Neutrophil (primary cell): ENCODE results near the gene PTPRS.

ENCODE experiments used
- H3K27ac ChIP-seq: fragments of 200-600 bp; sonication (generic); 2 replicates; pipeline ENCODE4 v1.5.1; 2016; ENCODE audit warnings: mild to moderate bottlenecking, moderate library complexity
- H3K27me3 ChIP-seq: fragments of 200-600 bp; sonication (generic); 2 replicates; pipeline ENCODE4 v1.6.0; 2016; ENCODE audit warnings: mild to moderate bottlenecking
- H3K36me3 ChIP-seq: fragments of 200-600 bp; sonication (generic); 2 replicates; pipeline ENCODE4 v1.5.1; 2017
- H3K4me1 ChIP-seq, 2 experiments: fragments of 200-600 bp in 1 of 2; sonication (generic) in 1 of 2; 1 replicate in 1 of 2; 2 replicates in 1 of 2; pipeline versions ENCODE4 v1.5.1 to v1.6.1; 2013 to 2016; ENCODE audit warnings: low read depth in 1 of 2, low read length in 1 of 2, mild to moderate bottlenecking in 1 of 2, moderate library complexity in 1 of 2; ENCODE audit not compliant: control insufficient read depth in 1 of 2, insufficient read depth in 1 of 2
- H3K4me3 ChIP-seq, 2 experiments: fragments of 200-600 bp in 1 of 2; sonication (generic) in 1 of 2; 1 replicate in 1 of 2; 2 replicates in 1 of 2; pipeline ENCODE4 v1.5.1; 2013 to 2016; ENCODE audit warnings: low read depth in 1 of 2, low read length in 1 of 2, mild to moderate bottlenecking in 1 of 2, moderate library complexity in 1 of 2
- H3K9me3 ChIP-seq: fragments of 200-600 bp; sonication (generic); 2 replicates; pipeline ENCODE4 v1.5.1; 2016
- TF ChIP-seq, protein P1 (sequence below): fragments of 200-600 bp; sonication (generic); IDR thresholded peaks from 2 replicates; pipeline ENCODE4 v1.5.1; 2016; ENCODE audit warnings: antibody characterized with exemption

PTPRS gene

DNA sequence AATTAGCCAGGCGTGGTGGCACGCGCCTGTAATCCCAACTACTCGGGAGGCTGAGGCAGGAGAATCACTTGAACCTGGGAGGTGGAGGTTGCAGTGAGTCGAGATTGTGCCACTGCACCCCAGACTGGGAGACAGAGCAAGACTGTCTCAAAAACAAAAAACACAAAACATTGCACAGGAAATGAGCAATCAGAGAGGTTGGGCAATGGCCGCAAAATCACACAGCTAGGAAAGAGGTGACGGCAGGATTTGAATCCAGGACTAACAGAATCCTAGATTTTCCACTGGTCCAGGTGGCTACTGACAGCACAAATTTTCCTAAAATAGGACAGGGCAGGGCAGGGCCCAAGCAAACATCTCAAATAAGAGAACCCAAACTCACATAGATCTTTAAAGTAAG is 23.3 kb downstream of the PTPRS start:
- TF ChIP-seq, protein P1, sequence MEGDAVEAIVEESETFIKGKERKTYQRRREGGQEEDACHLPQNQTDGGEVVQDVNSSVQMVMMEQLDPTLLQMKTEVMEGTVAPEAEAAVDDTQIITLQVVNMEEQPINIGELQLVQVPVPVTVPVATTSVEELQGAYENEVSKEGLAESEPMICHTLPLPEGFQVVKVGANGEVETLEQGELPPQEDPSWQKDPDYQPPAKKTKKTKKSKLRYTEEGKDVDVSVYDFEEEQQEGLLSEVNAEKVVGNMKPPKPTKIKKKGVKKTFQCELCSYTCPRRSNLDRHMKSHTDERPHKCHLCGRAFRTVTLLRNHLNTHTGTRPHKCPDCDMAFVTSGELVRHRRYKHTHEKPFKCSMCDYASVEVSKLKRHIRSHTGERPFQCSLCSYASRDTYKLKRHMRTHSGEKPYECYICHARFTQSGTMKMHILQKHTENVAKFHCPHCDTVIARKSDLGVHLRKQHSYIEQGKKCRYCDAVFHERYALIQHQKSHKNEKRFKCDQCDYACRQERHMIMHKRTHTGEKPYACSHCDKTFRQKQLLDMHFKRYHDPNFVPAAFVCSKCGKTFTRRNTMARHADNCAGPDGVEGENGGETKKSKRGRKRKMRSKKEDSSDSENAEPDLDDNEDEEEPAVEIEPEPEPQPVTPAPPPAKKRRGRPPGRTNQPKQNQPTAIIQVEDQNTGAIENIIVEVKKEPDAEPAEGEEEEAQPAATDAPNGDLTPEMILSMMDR, result no peak
- Histone ChIP-seq H3K36me3 (no peaks in the 10 kb centered on the region), H3K4me3 (no peak overlapping the region), H3K4me1 (no peaks in the 10 kb centered on the region), H3K9me3 (no peaks in the 10 kb centered on the region), H3K27ac (no peak overlapping the region), H3K27me3 (peaks cover 50% of the 10 kb centered on the region)

DNA sequence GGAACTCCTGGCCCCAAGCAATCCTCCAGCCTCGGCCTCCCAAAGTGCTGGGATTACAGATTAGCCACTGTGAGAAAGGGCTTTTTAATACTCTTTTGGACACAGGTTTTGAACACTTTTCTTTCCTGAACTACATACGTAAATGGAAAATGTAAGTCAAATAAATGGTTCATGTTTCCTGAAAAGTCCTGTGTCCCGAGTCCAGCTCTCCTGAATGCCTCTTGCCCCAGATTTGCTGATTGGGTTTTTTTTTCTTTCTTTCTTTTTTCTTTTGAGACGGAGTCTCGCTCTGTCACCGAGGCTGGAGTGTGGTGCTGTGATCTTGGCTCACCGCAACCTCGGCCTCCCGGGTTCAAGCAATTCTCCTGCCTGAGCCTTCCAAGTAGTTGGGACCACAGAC is 24.5 kb downstream of the PTPRS start:
- Histone ChIP-seq H3K27me3 (peaks cover 42% of the 10 kb centered on the region), H3K4me1 (no peaks in the 10 kb centered on the region), H3K9me3 (no peaks in the 10 kb centered on the region), H3K36me3 (no peaks in the 10 kb centered on the region), H3K27ac (no peak overlapping the region), H3K4me3 (no peak overlapping the region)
- TF ChIP-seq, protein P1, result no peak

GRCh38 chr19:5314907-5315298 is 25.7 kb downstream of the PTPRS start:
- H3K9me3 ChIP-seq, result no peaks in the 10 kb centered on the region
- H3K27me3 ChIP-seq, result peaks cover 31% of the 10 kb centered on the region

GRCh38 chr19:5314012-5314906 is 26.4 kb downstream of the PTPRS start:
- TF ChIP-seq, protein P1, result no peak
- Histone ChIP-seq H3K4me3 (no peak overlapping the region), H3K4me1 (no peaks in the 10 kb centered on the region), H3K9me3 (no peaks in the 10 kb centered on the region), H3K27ac (no peak overlapping the region), H3K27me3 (peaks cover 30% of the 10 kb centered on the region), H3K36me3 (no peaks in the 10 kb centered on the region)

More at GRCh38 chr19:5314907-5315298, 25.7 kb downstream of the PTPRS start:
- no peaks in the 10 kb centered on the region for H3K36me3 ChIP-seq
- TF ChIP-seq, protein P1, result no peak
- H3K4me1 ChIP-seq, result no peaks in the 10 kb centered on the region
- no peak overlapping the region for H3K27ac ChIP-seq
- H3K4me3 ChIP-seq, result no peak overlapping the region

DNA sequence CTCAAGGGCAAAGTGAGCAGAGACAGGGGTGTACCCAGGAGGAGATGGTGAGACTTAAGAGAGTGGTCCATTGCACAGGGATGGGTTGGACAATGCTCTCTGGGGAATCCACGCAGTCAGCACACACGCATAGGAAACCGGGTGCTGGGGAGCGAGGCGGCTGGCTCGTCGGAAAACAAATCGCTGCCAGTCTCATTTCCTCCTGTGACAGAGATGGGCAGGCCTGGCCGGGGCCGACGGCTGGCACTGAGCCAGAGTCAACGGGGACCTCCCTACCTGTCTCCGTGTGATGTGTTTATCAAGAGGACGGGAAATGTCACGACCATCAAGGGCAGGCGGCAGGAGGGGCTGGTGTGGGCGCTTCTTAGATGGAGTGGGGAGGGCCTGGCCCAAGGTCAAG is 27.3 kb downstream of the PTPRS start:
- no peaks in the 10 kb centered on the region for H3K4me1 ChIP-seq
- H3K27me3 ChIP-seq, result peaks cover 33% of the 10 kb centered on the region
- no peak overlapping the region for H3K4me3 ChIP-seq
- H3K36me3 ChIP-seq, result no peaks in the 10 kb centered on the region
- H3K9me3 ChIP-seq, result no peaks in the 10 kb centered on the region
- no peak overlapping the region for H3K27ac ChIP-seq
- TF ChIP-seq, protein P1, result no peak
